Measurements from ENCODE around the gene EGR2.

Gene EGR2

DNA sequence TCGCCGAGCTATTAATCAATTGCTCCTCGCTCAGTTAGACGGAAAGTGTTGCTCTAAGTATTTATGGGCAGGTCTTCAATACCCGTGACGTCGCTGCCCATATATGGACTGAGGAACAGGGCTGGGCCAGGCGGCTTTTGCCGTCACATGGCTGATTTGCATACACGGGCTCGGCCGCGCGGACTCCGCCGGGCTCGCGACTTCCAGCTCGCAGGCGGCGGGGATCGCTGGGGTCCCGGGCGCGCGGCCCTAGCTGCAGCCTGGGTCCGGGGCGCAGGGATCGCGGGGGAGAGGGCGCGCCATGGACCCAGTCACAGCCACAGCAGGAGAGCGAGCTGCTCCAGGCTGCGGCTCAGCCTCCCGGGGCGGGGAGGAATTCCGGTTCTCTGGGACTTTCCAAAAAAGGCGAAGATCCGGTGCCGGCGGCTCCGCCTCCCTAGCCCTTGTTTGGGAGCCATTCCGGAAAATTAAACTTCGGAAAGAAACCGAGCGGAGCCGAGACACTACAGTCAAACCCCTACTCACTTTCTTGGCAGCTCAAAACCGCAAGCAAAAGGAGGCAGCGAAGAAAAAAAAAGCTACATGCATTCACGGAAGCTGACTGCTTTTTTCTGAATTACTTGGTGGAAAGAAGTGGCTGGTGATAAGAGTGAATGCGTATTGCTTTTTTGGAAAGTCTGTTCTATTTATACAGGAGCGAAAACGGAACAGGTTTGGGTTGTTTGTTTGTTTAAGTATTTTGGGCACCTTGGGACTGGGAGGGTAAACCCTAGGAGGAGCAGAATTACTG, at the start of gene EGR2:
EGR2 (minus strand) TSS at position 36 of the 790 bp plus-strand sequence. CDS start 337 bp downstream, outside the sequence.
- DNase-seq (ENCODE audit: low read depth in 3 of 3, low spot score in 1 of 3) = peak; percentile 87 to 90 (median 89)

DNA sequence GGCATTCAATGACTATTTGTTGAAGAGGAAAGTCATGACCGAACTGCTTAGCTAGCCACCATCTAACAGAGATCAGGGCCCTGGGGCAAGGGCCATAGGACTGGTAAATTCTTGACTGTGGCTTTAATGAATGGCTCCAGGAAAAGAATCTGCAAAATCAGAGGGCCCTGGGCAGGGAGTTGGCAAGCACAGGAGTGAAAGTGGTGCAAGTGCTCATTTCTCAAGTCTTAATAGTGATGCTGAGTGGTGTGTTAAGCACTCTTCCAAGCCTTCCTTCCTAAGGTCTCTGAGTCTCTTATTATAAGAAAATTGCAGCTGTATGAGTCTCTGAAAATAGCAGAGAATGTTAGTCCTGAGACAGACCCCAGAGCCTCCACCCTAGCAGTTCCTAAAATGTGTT, 46.3 kb upstream of the EGR2 start:
- DNase-seq (ENCODE audit: low read depth in 3 of 3, low spot score in 1 of 3) = no peak

DNA sequence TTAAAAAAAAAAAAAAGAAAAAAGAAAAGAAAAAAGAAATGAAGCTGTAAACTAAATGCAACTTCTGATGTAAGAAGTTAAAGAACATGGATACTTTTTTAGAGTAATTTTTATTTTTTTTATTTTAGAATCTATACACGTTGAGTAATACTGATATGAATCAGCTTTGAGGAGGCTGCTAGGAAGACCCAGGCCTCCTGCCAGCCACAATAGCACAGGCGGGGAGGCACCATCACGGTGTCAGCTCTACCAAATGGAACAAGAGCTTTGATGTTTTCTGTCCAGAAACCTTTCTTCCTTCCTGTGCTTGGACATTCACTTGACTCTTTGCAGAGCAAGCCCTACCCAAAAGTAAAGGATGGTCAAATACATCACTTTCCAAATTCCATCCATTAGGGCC, 45.3 kb upstream of the EGR2 start:
- no peak for DNase-seq (ENCODE audit: low read depth in 3 of 3, low spot score in 1 of 3)

DNA sequence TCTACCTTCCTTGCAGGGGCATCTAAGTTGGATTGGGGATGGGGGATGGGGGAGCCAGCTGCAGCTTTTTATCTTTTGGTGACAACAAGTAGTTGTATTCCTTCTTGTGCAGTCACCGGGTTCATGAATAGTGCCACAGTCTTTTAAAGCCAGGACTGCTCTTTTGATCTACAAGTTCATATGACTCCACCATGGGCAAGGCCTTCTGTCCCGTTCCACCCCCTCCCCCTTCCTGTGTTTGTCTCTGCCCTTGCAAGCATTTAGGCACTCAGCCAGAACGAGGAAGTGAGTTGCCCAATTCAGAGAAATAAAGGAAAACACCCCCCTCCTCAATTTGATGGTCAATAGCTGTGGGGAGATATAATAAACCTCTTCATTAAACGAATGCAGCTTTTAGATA, 44.8 kb upstream of the EGR2 start:
- DNase-seq (ENCODE audit: low read depth in 3 of 3, low spot score in 1 of 3) = no peak

DNA sequence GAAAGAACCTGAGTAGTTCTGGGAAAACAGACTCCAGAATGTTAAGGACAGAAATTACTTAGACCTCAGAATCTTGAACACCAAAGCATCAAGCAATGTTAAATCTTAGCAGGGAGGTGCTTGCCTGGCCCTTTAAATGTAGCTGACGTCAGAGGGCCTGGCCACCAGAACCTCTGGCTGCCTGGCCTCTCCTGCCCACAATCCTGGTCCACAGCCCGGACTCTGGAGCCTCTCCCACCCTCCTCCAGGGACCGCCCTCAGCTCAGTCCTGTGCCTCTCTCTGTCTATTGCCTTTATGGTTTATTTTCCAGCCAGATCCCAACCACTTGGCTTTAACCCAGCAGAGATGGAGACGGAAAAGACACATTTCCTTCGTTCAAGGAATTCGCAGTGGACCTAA, 42.2 kb upstream of the EGR2 start:
- no peak for DNase-seq (ENCODE audit: low read depth in 3 of 3, low spot score in 1 of 3)

DNA sequence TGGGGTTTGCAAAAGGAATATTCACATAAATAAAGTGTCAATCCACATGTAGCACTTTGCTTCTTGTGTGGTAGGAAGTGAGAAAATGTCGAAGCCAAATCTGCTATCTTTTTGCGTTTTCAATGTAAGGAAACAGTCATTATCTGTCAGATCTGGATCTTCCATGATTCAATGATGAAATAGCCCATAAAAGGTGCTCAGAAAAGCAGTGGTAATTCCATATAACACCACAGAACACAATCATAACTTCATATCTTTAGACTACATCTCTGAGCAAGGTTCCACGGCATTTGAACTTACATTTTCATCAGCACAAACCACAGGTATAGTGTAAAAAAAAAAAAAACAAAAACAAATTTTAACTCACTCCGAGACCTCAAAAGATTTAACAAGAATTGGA, 39.9 kb upstream of the EGR2 start:
- no peak for DNase-seq (ENCODE audit: low read depth in 3 of 3, low spot score in 1 of 3)

DNA sequence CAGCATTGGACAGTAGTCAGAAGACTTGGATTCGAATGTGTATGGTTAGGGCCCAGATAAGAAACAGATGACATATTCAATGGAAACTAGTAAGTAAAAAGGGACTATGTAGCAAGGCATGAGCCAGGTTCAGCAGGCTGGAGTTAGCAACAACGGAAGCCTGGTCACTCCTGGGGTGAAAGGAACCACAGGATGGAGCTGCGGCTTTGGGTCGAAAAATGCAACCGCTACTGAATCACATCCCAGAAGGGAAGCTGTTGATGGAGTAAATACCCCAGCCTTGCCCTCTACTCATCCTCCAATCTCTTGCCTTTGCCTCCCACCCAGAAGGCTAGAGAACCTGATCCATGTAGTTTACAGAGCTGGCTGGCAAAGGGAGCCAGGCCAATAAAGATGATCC, 37.5 kb upstream of the EGR2 start:
- no peak for DNase-seq (ENCODE audit: low read depth in 3 of 3, low spot score in 1 of 3)

DNA sequence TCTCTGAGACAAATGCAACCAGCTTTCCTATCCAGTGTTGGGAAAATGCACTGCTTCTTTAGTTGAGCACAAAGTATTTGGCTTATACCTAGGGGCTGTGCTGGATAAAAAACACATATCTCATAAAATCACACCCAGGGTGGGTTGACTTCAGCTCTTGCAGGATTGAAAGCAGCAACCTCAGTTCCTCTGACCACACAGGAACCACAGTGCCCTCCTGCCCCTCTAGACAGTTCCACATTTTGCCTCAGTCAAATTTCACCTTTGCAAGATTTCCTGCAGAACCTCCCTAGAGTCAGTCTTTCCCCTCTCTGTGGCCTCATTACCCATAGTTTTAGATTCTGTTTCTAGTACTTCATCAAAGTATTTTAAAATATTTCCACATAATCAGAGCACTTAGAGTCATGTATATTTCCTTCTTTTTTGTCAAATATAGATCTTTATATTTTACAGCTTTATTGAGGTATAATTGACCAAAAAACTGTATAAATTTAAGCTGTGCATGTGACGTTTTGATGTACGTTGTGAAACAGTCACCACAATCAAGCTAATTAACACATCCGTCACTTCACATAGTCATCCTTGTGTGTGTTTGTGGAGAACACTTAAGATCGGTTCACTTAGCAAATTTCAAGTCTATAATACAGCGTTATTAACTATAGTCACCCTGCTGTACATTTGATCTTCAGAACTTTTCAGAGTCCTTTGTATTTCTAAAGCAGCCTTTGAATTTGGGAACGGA, 37.0 kb upstream of the EGR2 start:
- no peak for DNase-seq (ENCODE audit: low read depth in 3 of 3, low spot score in 1 of 3)

DNA sequence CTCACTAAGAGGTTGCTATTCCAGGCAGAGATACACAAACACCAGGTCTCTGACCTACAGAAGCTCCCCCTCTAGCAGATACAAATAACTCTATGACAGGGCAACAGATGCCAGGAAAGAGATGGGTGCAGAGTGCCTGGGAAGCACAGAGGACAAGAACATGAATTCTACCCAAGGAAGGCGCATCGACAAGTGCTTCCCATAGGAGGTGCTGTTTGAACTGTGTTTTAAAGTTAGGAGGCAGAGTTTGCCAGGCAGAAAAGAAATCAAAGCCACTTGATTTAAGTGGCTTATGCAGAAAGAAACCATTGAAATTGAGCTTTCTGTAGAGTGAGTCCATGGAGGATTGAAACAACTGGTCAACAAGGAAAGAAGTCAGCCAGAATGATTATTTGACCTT, 35.3 kb upstream of the EGR2 start:
- DNase-seq (ENCODE audit: low read depth in 3 of 3, low spot score in 1 of 3) = no peak

DNA sequence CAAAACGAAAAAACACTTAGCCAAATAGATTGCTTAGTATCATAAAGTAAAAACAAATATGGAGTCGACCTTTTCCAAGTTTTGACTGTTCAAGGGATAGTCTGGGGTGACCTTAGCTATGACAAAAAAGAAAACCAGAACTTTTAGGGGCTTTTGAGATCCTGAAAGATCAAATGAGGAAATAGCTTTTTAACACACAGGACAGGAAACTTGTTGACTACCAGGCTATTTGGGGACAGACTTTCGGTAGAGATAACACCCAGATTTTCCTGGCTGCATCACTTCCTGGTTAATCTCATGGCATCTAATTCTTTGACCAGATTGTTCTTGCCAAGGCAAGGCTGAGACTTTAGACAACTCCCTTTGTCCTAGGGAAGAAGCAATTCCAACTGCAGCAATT, 34.5 kb upstream of the EGR2 start:
- no peak for DNase-seq (ENCODE audit: low read depth in 3 of 3, low spot score in 1 of 3)

DNA sequence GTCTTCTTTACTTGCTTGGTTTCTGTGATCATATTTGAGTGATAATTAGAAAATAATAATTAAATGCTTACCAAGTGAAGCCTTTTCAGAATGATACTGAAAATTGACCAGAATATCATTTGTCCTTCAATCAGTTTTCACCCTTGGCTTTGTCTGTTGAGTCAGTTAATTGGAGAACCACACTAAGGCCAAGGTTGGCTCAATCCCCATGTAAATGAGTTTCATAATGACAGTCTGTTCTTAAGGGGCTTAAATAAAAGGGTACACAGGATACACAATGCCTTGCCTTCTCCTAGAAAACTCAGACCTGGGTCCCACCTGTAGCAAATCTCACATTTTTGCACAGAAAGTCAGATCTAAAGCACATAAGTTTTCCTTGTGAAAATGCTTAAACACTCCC, 31.3 kb upstream of the EGR2 start:
- no peak for DNase-seq (ENCODE audit: low read depth in 3 of 3, low spot score in 1 of 3)

DNA sequence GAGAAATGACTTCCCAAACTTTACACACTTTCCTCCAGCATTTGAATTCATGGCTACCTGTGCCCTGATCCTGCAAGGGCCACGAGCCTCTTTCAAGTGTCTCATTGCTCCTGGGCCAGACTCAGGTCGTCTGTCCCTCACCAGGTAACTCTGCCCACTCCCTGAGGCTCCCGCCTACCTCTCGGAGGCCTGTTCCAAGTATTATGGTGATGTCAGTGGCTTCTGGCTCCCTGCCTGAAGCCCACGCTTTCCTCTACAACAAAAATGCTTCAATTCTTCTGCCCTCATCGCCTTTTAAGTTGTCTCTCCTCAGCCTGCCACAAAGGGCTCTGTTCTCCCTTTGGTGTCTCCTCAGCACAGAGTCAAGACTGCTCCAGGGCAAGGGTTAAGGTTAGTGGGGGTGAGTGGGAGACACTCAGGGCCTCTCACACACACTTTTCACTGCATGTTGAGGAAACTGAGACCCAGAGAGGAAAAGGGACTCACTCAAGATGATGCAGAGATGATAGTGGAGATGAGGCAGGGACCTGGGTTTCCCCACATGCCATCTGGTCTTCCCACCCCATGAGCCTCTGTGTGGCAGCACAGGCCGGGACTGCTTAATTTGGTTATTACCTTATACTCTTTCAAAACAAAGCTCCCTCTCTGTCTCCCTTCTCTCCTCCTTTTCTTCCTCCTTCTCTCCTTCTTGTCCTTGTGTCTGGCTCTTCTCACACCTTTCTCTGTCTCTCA, 28.3 kb upstream of the EGR2 start:
- DNase-seq (ENCODE audit: low read depth in 3 of 3, low spot score in 1 of 3) = peak in 1 of 3 donors; percentile 8

DNA sequence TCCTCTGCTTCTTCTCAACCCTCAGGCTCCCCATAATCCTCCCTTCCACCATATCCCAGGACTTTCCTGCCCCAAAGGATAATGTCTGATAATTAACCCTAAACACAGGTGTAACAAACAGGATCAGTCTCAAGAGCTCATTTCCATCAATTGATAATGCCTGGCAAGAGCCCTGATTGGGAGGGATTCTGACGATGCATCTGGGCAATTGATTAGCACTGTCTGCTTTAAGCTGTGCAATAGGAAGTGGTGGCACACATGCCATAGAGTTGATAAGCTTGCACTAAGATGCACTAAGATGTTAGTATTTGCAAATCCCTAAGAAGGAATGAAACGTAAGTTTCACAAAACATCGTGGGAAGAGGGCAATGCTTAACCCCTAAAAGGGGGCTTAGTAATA, 27.4 kb upstream of the EGR2 start:
- no peak for DNase-seq (ENCODE audit: low read depth in 3 of 3, low spot score in 1 of 3)

DNA sequence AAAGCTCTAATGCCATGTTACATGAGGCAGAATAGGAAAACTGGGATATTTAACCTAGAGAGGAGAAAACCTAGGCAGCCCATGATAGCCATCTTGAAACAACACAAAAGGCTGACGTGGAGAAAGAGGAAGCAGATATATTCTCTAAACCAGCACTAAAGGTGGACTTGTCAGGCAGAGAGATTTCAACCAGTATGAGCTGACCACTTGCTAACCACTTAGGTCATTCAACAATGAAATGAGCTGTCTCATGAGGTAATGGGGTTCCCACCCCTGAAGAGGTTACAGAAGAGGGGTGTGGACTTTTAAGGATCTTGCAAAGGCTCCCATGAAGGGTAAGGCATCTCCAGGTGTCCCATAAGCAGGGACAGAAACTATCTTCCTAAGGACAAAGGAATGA, 26.8 kb upstream of the EGR2 start:
- DNase-seq (ENCODE audit: low read depth in 3 of 3, low spot score in 1 of 3) = no peak

DNA sequence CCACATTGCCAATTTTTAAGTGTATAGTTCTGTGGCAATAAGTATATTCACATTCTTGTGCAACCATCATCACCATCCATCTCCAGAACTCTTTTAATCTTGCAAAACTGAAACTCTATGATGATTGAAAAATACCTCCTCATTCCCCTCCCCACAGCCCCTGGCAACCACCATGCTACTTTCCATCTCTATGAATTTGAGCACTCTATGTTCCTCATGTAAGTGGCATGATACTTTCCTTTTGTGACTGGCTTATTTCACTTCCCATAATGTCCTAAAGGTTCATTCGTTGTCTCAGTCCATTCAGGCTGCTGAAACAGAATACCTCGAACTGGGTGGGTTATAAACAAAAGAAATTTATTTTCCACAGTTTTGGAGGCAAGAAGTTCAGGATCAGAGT, 23.4 kb upstream of the EGR2 start:
- no peak for DNase-seq (ENCODE audit: low read depth in 3 of 3, low spot score in 1 of 3)

DNA sequence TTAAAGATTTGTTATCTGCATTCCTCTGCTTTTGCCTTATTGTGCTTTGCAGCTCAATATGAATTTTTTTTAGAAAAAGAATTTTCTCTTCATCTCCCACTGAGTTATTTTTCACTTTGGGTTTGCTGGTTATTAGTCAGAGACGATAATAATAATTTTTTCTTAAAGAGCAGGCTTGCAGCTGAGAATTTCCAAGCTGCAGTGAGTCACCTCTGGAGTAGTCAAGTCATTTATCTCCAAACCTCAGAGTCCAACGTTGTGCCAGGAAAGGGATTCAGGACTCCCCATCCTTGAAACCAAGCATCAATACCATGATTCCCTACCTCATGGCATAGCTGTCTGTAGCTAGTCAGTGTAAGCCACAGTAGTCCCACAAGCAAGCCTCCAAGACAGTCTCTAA, 15.2 kb upstream of the EGR2 start:
- DNase-seq (ENCODE audit: low read depth in 3 of 3, low spot score in 1 of 3) = no peak

DNA sequence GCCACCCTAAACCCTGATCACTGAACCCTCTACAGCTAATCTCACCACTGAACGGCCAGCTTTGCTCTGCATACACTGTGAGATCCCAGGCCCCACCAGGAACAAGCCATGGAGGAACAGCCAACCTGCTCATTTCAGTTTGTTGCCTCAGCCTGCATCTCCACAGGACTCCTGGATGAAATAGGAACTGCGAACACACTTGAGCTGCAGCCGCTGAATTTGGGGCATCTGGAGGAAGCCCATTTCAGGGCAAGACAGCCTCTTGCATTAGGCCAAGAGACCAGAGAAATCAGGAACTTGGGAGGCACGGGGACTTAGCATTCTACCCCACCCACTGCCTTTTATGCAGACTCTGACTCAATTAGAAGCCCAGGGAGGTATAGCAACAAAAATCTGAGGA, 14.5 kb upstream of the EGR2 start:
- DNase-seq (ENCODE audit: low read depth in 3 of 3, low spot score in 1 of 3) = no peak

DNA sequence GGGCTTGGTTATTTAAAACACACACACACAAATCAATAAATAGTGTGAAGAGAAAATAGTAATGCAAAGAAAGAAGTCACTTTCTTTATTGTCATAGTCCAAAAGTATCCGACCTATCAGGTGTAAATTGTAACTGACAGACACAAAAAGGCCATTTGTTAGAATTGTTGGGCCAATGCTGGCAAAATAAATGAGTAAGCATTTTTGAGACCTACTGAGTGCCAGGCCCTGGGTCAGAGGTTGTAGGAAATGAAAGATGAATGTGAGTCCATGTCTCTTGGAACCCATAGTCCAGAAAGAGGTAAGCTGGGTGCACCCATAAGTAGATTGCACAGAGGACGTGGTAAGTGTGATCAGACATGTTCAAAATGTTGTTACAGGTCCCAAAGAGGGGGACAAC, 13.5 kb upstream of the EGR2 start:
- no peak for DNase-seq (ENCODE audit: low read depth in 3 of 3, low spot score in 1 of 3)

DNA sequence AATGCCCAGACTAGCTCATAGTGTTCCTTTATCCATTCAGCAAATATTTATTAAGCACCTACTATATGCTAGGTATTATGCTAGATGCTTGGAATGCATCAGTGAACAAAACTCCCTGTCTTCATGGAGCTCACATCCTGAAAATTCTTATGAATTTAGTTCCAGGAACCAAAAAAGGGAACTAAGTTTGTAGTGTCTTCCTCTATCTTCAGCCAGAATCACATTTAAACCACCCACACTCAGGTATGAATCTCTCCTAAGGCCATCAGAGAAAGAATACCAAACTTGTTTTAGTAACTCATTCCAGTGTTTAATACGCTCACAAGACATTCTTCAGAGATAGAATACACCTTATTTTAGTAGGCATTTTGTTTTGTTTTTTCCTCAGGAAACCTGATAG, 10.1 kb upstream of the EGR2 start:
- DNase-seq (ENCODE audit: low read depth in 3 of 3, low spot score in 1 of 3) = no peak

DNA sequence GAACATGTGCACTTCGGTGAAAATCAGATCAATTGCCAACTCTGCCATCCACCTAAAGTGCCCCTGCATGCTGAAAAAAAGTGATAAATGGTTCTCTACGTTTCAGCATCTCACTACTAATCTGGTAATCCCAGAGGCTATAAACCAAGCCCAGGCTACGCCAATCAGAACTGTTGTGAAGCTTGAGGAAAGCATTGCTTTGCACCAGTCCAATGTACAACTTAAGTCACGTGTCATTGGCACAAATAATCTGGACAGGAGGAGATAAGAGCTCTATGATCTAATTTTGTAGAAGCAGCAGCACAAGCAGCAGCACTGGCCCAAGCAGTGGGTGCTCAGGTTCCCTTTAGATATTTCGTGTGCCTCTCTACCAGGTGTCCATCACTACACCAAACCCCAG, 4.4 kb upstream of the EGR2 start:
- no peak for DNase-seq (ENCODE audit: low read depth in 3 of 3, low spot score in 1 of 3)

DNA sequence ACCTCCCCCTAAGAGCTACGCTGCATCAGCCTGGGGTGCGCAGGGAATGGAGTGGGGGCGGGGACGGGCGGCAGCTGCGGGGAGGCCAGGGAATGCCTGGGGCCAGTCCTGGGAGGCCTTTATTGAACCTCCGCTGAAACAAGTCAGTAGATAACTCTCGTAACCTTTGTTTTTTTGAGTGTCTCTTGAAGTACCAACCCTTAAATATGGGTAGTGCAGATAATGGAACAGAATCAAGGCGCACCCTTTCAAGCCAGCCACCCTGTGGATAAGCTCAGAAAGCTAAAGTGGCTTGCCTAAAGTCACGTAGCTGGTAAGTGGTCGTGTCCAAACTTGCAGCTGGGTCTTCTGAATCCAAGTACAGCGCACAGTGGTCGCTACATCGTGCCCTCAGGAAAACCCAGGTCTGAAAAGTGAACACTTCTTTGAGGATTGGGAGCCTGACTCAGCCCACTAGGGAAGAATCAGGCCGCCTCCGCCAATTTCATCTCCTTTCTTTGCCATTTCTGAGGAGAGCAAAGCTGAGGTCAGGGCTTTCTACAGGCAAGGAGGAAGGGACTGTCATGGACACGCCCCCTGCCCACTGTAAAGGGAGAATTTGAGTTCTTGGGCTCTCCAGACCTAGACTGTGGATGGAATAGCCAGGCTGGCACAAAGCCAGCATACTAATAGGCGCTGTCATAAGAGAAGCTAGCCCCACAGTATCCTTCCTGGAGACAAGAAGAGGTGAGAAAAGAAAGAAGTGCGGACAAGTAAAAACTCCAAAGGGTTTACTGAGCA, 3.2 kb upstream of the EGR2 start:
- no peak for DNase-seq (ENCODE audit: low read depth in 3 of 3, low spot score in 1 of 3)
